BLaER1 treated with 17β-estradiol and CSF1 and Interleukin-3, amounts not matched to agents 10 nM and 100 nM (cell line): Measurements from ENCODE around the gene TTL.
"Not testable (repeated sequence)": the region's sequence is repeated elsewhere in the genome, so short reads cannot be mapped to it uniquely, and the experiment has no call there.

Experiments used
- H3K27ac ChIP-seq, 11 experiments: shearing (Covaris generic); formaldehyde crosslinking; 2 replicates each; pipeline ENCODE4 v1.8.1; 2022
- H3K27me3 ChIP-seq, 11 experiments: shearing (Covaris generic); formaldehyde crosslinking; 2 replicates each; pipeline ENCODE4 v1.8.1; 2022
- H3K36me3 ChIP-seq, 11 experiments: shearing (Covaris generic); formaldehyde crosslinking; 2 replicates each; pipeline ENCODE4 v1.8.1; 2022
- H3K4me1 ChIP-seq, 10 experiments: shearing (Covaris generic); formaldehyde crosslinking; 2 replicates each; pipeline ENCODE4 v1.8.1; 2022
- H3K4me2 ChIP-seq, 11 experiments: shearing (Covaris generic); formaldehyde crosslinking; 2 replicates each; pipeline ENCODE4 v1.8.1; 2022
- H3K4me3 ChIP-seq, 10 experiments: shearing (Covaris generic); formaldehyde crosslinking; 2 replicates each; pipeline ENCODE4 v1.8.1; 2022
- H3K9ac ChIP-seq, 11 experiments: shearing (Covaris generic); formaldehyde crosslinking; 2 replicates each; pipeline ENCODE4 v1.8.1; 2022
- H3K9me3 ChIP-seq, 11 experiments: shearing (Covaris generic); formaldehyde crosslinking; replicated peaks in 1 of 11; 2 replicates each; pipeline ENCODE4 v1.8.1; 2022
- H4K20me1 ChIP-seq, 11 experiments: shearing (Covaris generic); formaldehyde crosslinking; 2 replicates each; pipeline ENCODE4 v1.8.1; 2022
- Cebpa-rat ChIP-seq, 11 experiments: shearing (Covaris generic); IDR thresholded peaks; 2 replicates each; pipeline ENCODE4 v1.8.1; 2022

TTL gene

GRCh38 chr2:112548980-112549379 lies 67.0 kb downstream of the TTL start:
- H3K36me3 ChIP-seq: peaks cover 78 to 91% (median 86%) of the 10 kb centered on the region in 11 experiments
- peaks cover 0 to 93% (median 45%) of the 10 kb centered on the region in 11 experiments; a peak in 16 of 22 replicates for H4K20me1 ChIP-seq
- no peak overlapping the region for H3K27ac ChIP-seq
- no peak overlapping the region for H3K4me3 ChIP-seq
- H3K4me1 ChIP-seq: peaks cover 10 to 34% (median 21%) of the 10 kb centered on the region in 10 experiments
- no peaks in the 10 kb centered on the region for H3K27me3 ChIP-seq
- no peak overlapping the region for H3K4me2 ChIP-seq
- TF ChIP-seq Cebpa-rat (IDR thresholded peaks at IDR 0.05): no peak
- no peaks in the 10 kb centered on the region for H3K9me3 ChIP-seq
- no peak overlapping the region for H3K9ac ChIP-seq

DNA sequence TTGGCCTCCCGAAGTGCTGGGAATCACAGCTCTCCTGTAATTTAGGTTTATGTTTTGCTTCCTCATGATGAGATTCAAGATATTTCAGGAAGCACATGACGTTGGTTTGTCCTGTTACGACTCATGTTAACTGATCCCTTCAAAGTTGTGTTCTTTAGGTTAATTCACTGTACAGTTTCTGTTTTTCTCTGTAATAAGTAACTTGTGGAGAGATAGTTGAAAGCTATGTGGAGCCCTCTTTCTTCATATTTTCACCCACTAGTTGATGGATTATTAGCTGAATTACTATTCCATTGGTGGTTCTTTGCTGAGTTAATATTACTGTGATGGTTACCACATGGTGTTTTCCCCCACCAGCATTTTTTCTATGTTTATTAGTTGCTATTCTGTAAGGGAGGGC lies 84.1 kb downstream of the TTL start:
- Histone ChIP-seq H3K9me3 (peaks cover 0 to 6% (median 0%) of the 10 kb centered on the region in 11 experiments; a peak in 2 of 22 replicates), H3K36me3 (peaks cover 90 to 100% (median 100%) of the 10 kb centered on the region in 11 experiments), H3K4me1 (peaks cover 0 to 16% (median 4%) of the 10 kb centered on the region in 10 experiments; a peak in 10 of 20 replicates), H3K27me3 (no peaks in the 10 kb centered on the region), H3K4me2 (peak overlapping the region in 4 of 11 experiments; percentile 1 to 23 (median 20); a peak in 4 of 22 replicates), H3K4me3 (no peak overlapping the region), H4K20me1 (peaks cover 0 to 77% (median 22%) of the 10 kb centered on the region in 11 experiments; a peak in 14 of 22 replicates), H3K9ac (no peak overlapping the region), H3K27ac (peak overlapping the region in 6 of 11 experiments; percentile 9 to 59 (median 40); a peak in 9 of 22 replicates)
- no peak for TF ChIP-seq Cebpa-rat (IDR thresholded peaks at IDR 0.05)

DNA sequence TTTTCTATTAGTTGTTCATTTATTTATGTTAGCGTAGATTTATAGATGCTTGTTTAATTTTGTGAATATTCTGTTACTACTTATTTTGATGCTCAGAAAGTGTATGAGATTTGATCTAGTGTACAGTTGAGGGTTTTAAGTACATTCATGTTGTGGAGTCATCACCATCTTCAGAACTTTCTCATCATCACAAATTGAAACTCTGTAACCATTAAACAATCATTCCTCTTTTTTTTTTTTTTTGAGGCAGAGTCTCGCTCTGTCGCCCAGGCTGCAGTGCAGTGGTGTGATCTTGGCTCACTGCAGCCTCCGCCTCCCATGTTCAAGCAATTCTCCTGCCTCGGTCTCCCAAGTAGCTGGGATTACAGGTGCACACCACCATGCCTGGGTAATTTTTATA lies 84.6 kb downstream of the TTL start:
- not testable (repeated sequence) for H3K27me3 ChIP-seq, H3K4me3 ChIP-seq, H3K9me3 ChIP-seq, H3K9ac ChIP-seq
- Histone ChIP-seq H4K20me1 (peaks cover 0 to 73% (median 18%) of the 10 kb centered on the region in 11 experiments; a peak in 14 of 22 replicates), H3K36me3 (peaks cover 90 to 100% (median 100%) of the 10 kb centered on the region in 11 experiments), H3K27ac (peak overlapping the region in 3 of 11 experiments; percentile 13 to 53 (median 24); a peak in 1 of 22 replicates), H3K4me1 (peaks cover 0 to 16% (median 4%) of the 10 kb centered on the region in 10 experiments; a peak in 10 of 20 replicates), H3K4me2 (peak overlapping the region in 1 of 11 experiments; percentile 18; a peak in 2 of 22 replicates)

- Histone ChIP-seq H3K4me2 (no peak overlapping the region), H3K9ac (no peak overlapping the region), H3K27ac (no peak overlapping the region), H3K36me3 (peaks cover 97 to 100% (median 100%) of the 10 kb centered on the region in 11 experiments), H3K9me3 (peaks cover 0 to 6% (median 0%) of the 10 kb centered on the region in 11 experiments; a peak in 2 of 22 replicates), H3K27me3 (no peaks in the 10 kb centered on the region), H4K20me1 (peaks cover 0 to 52% (median 0%) of the 10 kb centered on the region in 11 experiments; a peak in 10 of 22 replicates), H3K4me1 (no peaks in the 10 kb centered on the region), H3K4me3 (no peak overlapping the region)
- TF ChIP-seq Cebpa-rat (IDR thresholded peaks at IDR 0.05): peak in 1 of 11 experiments; percentile 67; a peak in 4 of 22 replicates
These were observed 90.0 kb downstream of the TTL start for GRCh38 chr2:112572005-112572404.

- Histone ChIP-seq H3K9me3 (no peaks in the 10 kb centered on the region), H4K20me1 (peaks cover 0 to 44% (median 0%) of the 10 kb centered on the region in 11 experiments; a peak in 10 of 22 replicates), H3K27ac (no peak overlapping the region), H3K4me1 (peaks cover 0 to 19% (median 11%) of the 10 kb centered on the region in 10 experiments; a peak in 13 of 20 replicates), H3K4me3 (no peak overlapping the region), H3K36me3 (peaks cover 40 to 57% (median 53%) of the 10 kb centered on the region in 11 experiments), H3K27me3 (no peaks in the 10 kb centered on the region), H3K9ac (no peak overlapping the region), H3K4me2 (no peak overlapping the region)
- no peak for TF ChIP-seq Cebpa-rat (IDR thresholded peaks at IDR 0.05)
These were observed 95.8 kb downstream of the TTL start for GRCh38 chr2:112577756-112578155.

GRCh38 chr2:112579241-112579640 lies 97.3 kb downstream of the TTL start:
- Histone ChIP-seq H3K9me3 (peaks cover 0 to 12% (median 6%) of the 10 kb centered on the region in 11 experiments; a peak in 10 of 22 replicates), H3K9ac (no peak overlapping the region), H3K27me3 (no peaks in the 10 kb centered on the region), H4K20me1 (peaks cover 0 to 44% (median 0%) of the 10 kb centered on the region in 11 experiments; a peak in 10 of 22 replicates), H3K27ac (no peak overlapping the region), H3K4me2 (peak overlapping the region in 4 of 11 experiments; percentile 3 to 25 (median 10); a peak in 2 of 22 replicates), H3K4me3 (no peak overlapping the region), H3K36me3 (peaks cover 25 to 42% (median 38%) of the 10 kb centered on the region in 11 experiments), H3K4me1 (peaks cover 6 to 33% (median 15%) of the 10 kb centered on the region in 10 experiments; a peak in 15 of 20 replicates)
- no peak for TF ChIP-seq Cebpa-rat (IDR thresholded peaks at IDR 0.05)

- Histone ChIP-seq H3K4me2 (no peak overlapping the region), H3K4me3 (no peak overlapping the region), H3K9me3 (peaks cover 0 to 20% (median 12%) of the 10 kb centered on the region in 11 experiments; a peak in 14 of 22 replicates), H4K20me1 (peaks cover 0 to 40% (median 0%) of the 10 kb centered on the region in 11 experiments; a peak in 10 of 22 replicates), H3K36me3 (peaks cover 16 to 33% (median 30%) of the 10 kb centered on the region in 11 experiments), H3K9ac (no peak overlapping the region), H3K4me1 (peaks cover 12 to 40% (median 23%) of the 10 kb centered on the region in 10 experiments), H3K27me3 (no peaks in the 10 kb centered on the region), H3K27ac (no peak overlapping the region)
- no peak for TF ChIP-seq Cebpa-rat (IDR thresholded peaks at IDR 0.05)
These were observed 98.1 kb downstream of the TTL start for GRCh38 chr2:112580084-112580483.

DNA sequence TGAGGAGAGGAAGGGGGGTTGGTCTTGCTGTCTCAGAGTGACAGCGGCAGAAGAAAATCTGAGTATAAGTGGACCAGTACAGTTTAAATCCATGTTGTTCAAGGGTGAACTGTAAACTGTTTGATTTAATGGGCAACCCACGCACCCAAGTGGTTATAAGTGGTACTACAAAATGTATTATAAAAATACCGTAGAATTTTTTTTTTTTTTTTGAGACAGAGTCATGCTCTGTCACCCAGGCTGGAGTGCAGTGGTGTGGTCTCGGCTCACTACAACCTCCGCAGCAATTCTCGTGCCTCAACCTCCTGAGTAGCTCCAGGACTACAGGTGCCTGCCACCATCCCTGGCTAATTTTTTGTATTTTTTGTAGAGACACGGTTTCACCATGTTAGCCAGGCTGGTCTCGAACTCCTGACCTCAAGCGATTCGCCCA lies 100.4 kb downstream of the TTL start:
- peaks cover 16 to 52% (median 32%) of the 10 kb centered on the region in 10 experiments for H3K4me1 ChIP-seq
- H3K36me3 ChIP-seq: peaks cover 5 to 18% (median 11%) of the 10 kb centered on the region in 11 experiments; a peak in 19 of 22 replicates
- no peak overlapping the region for H3K4me3 ChIP-seq
- peak overlapping the region in 5 of 11 experiments; percentile 16 to 78 (median 39); a peak in 6 of 22 replicates for H3K27ac ChIP-seq
- peaks cover 0 to 26% (median 17%) of the 10 kb centered on the region in 11 experiments; a peak in 14 of 22 replicates for H3K9me3 ChIP-seq
- peak overlapping the region in 3 of 11 experiments; percentile 12 to 52 (median 25); a peak in 6 of 22 replicates for H3K4me2 ChIP-seq
- H4K20me1 ChIP-seq: peaks cover 0 to 19% (median 0%) of the 10 kb centered on the region in 11 experiments; a peak in 8 of 22 replicates
- H3K9ac ChIP-seq: no peak overlapping the region
- no peak for TF ChIP-seq Cebpa-rat (IDR thresholded peaks at IDR 0.05)
- no peaks in the 10 kb centered on the region for H3K27me3 ChIP-seq
